GM12878 (cell line): Measurements from ENCODE around the gene PRM2.

ENCODE experiments used
- CBX3 ChIP-seq: fragments of 200-600 bp; sonication (generic); IDR thresholded peaks from 2 replicates; pipeline ENCODE4 v1.6.1; 2016; ENCODE audit warnings: low read depth, borderline replicate concordance
- CTCF ChIP-seq, 3 experiments: IDR thresholded peaks in 2 of 3; conservative IDR thresholded peaks in 1 of 3; 2 replicates each; pipeline ENCODE4 v1.5.1; 2011; ENCODE audit warnings: low read depth in 3 of 3, low read length in 3 of 3, mild to moderate bottlenecking in 3 of 3, control low read depth in 2 of 3, moderate library complexity in 2 of 3, inconsistent platforms in 1 of 3, mixed read lengths in 1 of 3; ENCODE audit not compliant: control insufficient read depth in 2 of 3, insufficient read depth in 1 of 3; ENCODE audit errors: extremely low read depth in 1 of 3
- E2F4 ChIP-seq: IDR thresholded peaks from 2 replicates; pipeline ENCODE4 v1.6.1; 2012; ENCODE audit warnings: low read depth, low read length, improper control_type of control experiment
- EP300 ChIP-seq, 2 experiments: fragments of 150-350 bp in 1 of 2; IDR thresholded peaks; 2 replicates each; pipeline ENCODE4 v1.6.1; 2011 to 2012; ENCODE audit warnings: low read depth in 2 of 2, low read length in 2 of 2, borderline replicate concordance in 1 of 2, improper control_type of control experiment in 1 of 2, inconsistent platforms in 1 of 2; ENCODE audit not compliant: control insufficient read depth in 1 of 2
- POLR2A ChIP-seq: IDR thresholded peaks from 2 replicates; pipeline ENCODE4 v1.6.1; 2011; ENCODE audit warnings: low read depth, mild to moderate bottlenecking, low read length
- RAD21 ChIP-seq: IDR thresholded peaks from 2 replicates; pipeline ENCODE4 v1.6.1; 2011; ENCODE audit warnings: mild to moderate bottlenecking, low read depth, low read length, moderate library complexity; ENCODE audit not compliant: insufficient read depth
- RELA ChIP-seq: fragments of 450-650 bp; IDR thresholded peaks from 2 replicates; pipeline ENCODE4 v1.8.0; 2014; ENCODE audit warnings: borderline replicate concordance; ENCODE audit not compliant: partially characterized antibody
- STAT3 ChIP-seq: IDR thresholded peaks from 2 replicates; pipeline ENCODE4 v1.6.1; 2011; ENCODE audit warnings: low read depth, low read length, improper control_type of control experiment
- ZNF274 ChIP-seq: IDR thresholded peaks from one replicate; pipeline ENCODE4 v1.8.0; 2011; ENCODE audit not compliant: insufficient read length, insufficient read depth

GRCh38 chr16:11309895-11310633, 33.8 kb upstream of the PRM2 start:
- TF ChIP-seq RAD21 = no peak
- TF ChIP-seq CTCF (IDR thresholded peaks at IDR 0.05 in 2 of 3, conservative IDR thresholded peaks at IDR 0.05 in 1 of 3; ENCODE audit: control insufficient read depth in 2 of 3, extremely low read depth in 1 of 3, insufficient read depth in 1 of 3, low read depth in 3 of 3, low read length in 3 of 3) = no peak
- no peak for TF ChIP-seq CBX3
- TF ChIP-seq RELA = no peak
- no peak for TF ChIP-seq E2F4
- no peak for TF ChIP-seq STAT3
- no peak for TF ChIP-seq ZNF274
- TF ChIP-seq EP300 (IDR thresholded peaks at IDR 0.05; ENCODE audit: borderline replicate concordance in 1 of 2, control insufficient read depth in 1 of 2, low read depth in 2 of 2, low read length in 2 of 2) = peak; percentile 5 to 63; a peak in 1 of 4 replicates
- TF ChIP-seq POLR2A = no peak
